ENCODE results near the gene SLC22A7.

- no peak for TF ChIP-seq CTCF (IDR thresholded peaks at IDR 0.05; ENCODE audit: low read depth, low read length)
- TF ChIP-seq EZH2phosphoT487 (IDR thresholded peaks at IDR 0.05; ENCODE audit: low read depth): no peak
Measured at GRCh38 chr6:43301081-43301870, 3.2 kb downstream of the SLC22A7 start.

Data from OCI-LY3 (cell line).